Stimulated activated CD4-positive, alpha-beta T cell treated with anti-CD3 and anti-CD28 coated beads, Interleukin-1b, Interleukin-23, amount 100 ng/mL, for 48 hours (primary cell): ENCODE measurements around the gene CEACAM19.

Experiments used
- DNase-seq: peaks from one replicate; pipeline ENCODE4 v3.0.0-alpha.2; 2020

Gene CEACAM19

DNA sequence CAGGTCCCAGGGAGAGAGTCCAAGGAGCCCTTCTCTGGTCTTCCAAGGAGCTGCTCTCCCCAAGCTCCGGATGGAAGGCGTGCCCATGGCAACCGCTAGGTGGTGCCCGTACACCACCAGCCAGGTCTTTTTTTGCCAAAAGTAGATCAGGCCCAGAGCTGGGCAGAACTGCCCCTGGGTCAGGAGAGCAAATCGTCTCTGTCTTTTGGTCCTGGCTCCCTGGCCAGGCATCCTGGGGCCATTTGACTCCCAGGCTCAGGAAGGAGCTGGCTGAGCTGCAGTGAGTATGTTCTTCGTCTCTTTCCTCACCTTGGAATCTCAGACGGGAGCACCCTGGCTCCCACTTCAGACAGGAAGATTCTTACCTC is 52.7 kb downstream of the CEACAM19 start:
- peak; percentile 76 for DNase-seq

DNA sequence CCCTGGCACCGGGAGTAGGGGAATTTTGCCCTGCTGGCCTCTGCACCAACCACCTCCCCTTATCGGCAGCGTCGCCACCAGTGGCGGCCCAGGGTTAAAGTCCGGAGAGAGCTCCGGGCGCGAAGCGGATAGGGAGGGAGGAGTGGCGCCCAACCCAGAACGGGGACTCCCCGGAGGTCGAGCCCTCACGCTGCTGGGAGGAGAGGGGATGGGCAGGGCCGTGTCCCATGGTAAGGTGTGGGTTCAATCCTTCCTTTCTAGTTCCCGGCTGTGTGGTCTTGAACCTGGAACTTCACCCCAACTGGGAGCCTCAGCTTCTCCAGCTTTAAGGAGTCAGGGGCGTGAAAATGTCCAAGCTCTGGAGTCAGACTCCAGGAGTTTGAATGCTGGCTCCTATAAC is 54.0 kb downstream of the CEACAM19 start:
- DNase-seq: no peak

DNA sequence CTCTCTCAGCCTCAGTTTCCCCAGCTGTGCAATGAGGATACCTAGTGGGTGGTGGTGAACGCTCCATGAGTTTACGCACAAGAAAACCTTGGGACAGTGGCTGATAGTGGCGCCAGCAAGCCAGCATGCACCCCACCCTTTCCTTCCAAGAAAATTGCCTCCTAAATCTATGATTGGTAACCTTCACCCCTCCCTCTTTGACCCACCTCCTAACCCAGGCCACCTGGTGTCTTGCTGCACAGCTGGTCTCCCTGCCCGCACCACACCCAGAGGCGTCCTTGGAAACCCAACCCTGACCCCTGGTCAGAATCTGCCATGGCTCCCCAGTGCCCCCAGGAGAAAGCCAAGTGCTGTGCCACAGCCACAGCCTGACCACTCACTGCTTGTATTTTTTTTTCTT is 54.4 kb downstream of the CEACAM19 start:
- no peak for DNase-seq

DNA sequence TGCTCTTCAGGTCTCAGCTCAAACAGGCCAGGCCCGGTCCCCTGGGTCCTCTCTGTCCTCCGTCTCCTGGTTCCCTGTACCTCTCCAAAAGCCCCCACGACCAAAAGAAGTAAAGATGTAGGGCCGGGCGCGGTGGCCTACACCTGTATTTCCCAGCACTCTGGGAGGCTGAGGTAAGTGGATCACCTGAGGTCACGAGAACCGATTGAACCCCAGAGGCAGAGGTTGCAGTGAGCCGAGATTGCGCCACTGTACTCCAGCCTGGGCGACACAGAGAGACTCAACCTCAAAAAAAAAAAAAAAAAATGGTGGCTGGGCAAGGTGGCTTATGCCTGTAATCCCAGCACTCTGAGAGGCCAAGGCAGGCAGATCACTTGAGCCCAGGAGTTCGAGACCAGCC is 55.2 kb downstream of the CEACAM19 start:
- DNase-seq: no peak

DNA sequence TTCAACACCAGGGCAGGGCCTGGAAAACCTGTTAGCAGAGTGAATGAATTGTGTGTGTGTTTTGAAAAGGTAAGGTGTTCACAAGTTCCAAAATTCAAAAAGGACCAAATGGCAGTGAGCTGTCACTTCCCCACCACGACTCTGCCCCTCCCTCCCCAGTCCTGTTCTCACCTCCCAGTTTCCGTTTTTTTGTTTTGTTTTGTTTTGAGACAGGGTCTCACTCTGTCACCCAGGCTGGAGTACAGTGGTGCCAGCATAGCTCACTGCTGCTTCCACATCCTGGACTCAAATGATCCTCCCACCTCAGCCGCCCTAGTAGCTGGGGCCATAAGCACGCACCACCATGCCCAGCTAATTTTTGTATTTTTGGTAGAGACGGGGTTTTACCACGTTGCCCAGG is 56.9 kb downstream of the CEACAM19 start:
- DNase-seq: no peak

DNA sequence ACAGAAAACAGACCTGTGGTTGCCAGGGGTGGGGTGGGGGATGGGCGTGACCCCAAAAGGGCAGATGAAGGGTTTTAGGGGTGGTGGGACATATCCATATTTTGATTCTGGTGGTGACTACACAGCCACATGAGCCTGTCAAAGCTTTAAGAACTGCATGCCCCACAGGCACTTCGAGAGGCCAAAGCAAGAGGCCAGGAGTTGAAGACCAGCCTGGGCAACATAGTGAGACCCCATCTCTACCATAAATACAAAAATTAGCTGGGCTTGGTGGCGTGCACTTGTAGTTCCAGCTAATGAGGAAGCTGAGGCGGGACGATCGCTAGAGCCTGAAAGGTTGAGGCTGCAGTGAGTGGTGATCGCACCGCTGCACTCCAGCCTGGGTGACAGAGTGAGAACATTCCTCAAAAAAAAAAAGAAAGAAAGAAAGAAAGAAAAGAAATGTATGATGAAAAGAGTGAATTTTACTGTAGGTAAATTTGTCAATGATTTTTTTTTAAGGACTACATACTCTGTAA is 58.3 kb downstream of the CEACAM19 start:
- DNase-seq: no peak

DNA sequence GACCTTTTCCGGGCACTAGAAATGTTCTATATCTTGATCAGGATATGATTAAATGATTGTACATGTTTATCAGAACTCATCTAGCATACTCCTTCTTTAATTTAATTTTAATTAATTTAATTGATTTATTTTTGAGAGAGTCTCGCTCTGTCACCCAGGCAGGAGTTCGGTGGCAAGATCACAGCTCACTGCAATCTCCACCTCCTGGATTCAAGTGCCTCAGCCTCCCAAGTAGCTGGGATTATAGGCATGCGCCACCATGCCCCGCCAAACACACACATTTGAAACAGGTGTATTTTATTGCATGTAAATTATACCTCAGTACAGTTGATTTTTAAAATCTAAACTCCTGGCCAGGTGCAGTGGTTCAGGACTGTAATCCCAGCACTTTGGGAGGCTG is 59.8 kb downstream of the CEACAM19 start:
- DNase-seq: no peak

DNA sequence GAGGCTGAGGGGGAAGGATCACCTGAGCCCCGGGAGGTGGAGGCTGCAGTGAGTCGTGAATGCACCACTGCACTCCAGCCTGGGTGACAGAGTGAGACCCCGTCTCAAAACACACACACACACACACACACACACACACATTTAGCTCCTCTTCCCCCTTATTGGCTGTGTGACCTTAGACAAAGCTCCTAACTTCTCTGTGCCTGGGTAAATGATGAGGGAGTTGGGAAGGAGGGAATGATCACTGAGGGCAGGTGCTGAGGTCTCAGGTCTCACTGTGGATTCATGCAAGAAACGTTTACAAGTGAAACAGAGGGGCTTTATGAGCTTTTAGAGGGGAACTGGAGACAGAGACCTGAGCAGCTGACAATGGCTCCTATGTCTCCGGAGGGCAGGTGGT is 60.3 kb downstream of the CEACAM19 start:
- no peak for DNase-seq

DNA sequence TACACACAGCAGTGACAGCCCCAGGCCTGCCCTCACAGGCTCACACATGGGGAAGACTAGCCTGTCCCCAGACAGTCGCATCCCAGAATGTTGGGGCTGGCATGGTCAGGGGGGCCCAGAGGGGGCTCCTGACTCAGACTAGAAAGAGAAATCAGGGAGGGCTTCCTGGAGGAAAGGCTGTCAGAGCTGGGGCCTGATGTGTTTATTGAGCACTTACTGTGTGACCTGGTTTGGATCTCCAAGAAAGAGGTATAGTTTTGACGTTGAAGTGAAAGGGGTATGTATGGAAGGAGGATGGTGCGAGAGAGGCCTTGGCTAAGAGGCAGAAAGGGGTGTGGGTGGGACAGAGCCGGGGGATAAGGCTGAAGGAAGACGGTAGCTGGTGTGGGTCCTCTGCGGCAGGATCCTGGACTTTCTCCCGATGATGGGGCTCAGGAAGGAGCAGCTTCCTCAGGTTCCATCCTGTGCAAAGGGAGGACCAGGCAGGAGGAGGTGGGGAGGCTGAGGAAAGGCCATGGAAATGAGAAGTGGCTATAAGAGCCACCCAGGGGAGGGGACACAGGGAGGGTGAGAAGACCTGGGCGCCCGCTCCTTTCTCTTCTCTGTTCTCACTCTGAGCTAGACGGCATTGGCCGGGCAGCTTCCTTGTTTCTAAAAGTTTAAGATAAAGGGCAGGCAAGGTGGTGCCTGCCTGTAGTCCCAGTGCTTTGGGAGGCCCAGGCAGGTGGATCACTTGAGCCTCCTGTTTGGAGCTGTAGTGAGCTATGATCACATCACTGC is 61.1 kb downstream of the CEACAM19 start:
- DNase-seq: no peak
